ENCODE measurements around the gene DBF4. TPM values are rescaled to one million over a fixed set of nuclear protein-coding genes. Genes with fewer than 3 reads are reported as not detected.
A peak's percentile ranks its signal among the peaks of the same experiment; 100 is the strongest.
"Not testable (repeated sequence)": the region's sequence is repeated elsewhere in the genome, so short reads cannot be mapped to it uniquely, and the experiment has no call there.

Gene DBF4
- total and polyA plus RNA-seq, 2 of the 13 experiments (the other 11 are each of a cell fraction or from before 2014, with no cell fraction given) = 5.0 to 64.4 TPM

DNA sequence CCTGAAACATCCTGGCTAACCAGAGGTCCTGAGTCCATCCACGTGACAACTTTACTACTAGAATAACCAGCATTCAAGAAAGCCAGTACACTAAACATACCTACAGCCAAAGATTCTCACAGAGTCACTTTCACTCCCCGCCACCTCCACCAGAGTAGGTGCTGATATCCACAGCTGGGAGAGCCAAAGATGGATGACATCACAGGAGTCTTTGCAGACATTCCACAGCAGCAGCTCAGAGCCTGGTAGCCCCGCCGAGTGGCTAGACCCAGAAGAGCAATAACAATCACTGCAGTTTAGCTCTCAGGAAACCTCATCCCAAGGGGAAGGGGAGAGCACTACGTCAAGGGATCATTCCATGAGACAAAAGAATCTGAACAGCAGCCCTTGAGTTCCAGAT, 44.3 kb downstream of the DBF4 start:
- Histone ChIP-seq H3K27ac (ENCODE audit: extremely low read length, insufficient read depth, low read length) (no peak overlapping the region), H3K4me1 (ENCODE audit: insufficient read depth, low read length) (no peaks in the 10 kb centered on the region), H4K20me1 (ENCODE audit: insufficient read depth, low read length) (no peaks in the 10 kb centered on the region), H3K36me3 (replicated peaks in 1 of 2; ENCODE audit: control insufficient read depth in 1 of 2, insufficient read depth in 2 of 2, low read length in 2 of 2) (no peaks in the 10 kb centered on the region), H3K4me2 (ENCODE audit: low read depth, low read length) (no peak overlapping the region), H3K4me3 (replicated peaks in 1 of 3; ENCODE audit: insufficient read depth in 1 of 3, low read depth in 2 of 3, low read length in 3 of 3) (no peak overlapping the region), H2AFZ (ENCODE audit: low read length) (no peak overlapping the region), H3K79me2 (ENCODE audit: insufficient read depth, low read length) (no peaks in the 10 kb centered on the region), H3K27me3 (ENCODE audit: control insufficient read depth in 1 of 2, insufficient read depth in 2 of 2, low read length in 2 of 2) (peaks cover 0 to 3% of the 10 kb centered on the region in 2 experiments; a peak in 1 of 5 replicates), H3K9ac (ENCODE audit: insufficient read depth, low read depth, low read length) (no peak overlapping the region), H3K9me3 (ENCODE audit: low read length) (no peaks in the 10 kb centered on the region)
- FAIRE-seq = no peak
- no TSS peak for BruUV-seq (replicated peaks)
- POLR2A ChIA-PET = no interaction called here
- DNase-seq (ENCODE audit: low spot score) = no peak
- TF ChIP-seq ARID2 (CRISPR knock-in tag; IDR thresholded peaks at IDR 0.05; ENCODE audit: borderline replicate concordance) (no peak), ZMYM2 (CRISPR knock-in tag; IDR thresholded peaks at IDR 0.05) (no peak), ZNF121 (CRISPR knock-in tag; IDR thresholded peaks at IDR 0.05) (no peak), ZIK1 (CRISPR knock-in tag; IDR thresholded peaks at IDR 0.05; ENCODE audit: borderline replicate concordance, low read depth) (no peak), POLR2AphosphoS2 (IDR thresholded peaks at IDR 0.05; ENCODE audit: low read depth, low read length) (no peak), TCF12 (IDR thresholded peaks at IDR 0.05) (no peak), TCF12 (CRISPR knock-in tag; IDR thresholded peaks at IDR 0.05) (no peak), ZNF326 (CRISPR knock-in tag; IDR thresholded peaks at IDR 0.05; ENCODE audit: borderline replicate concordance) (no peak)
- TF ChIP-seq, protein P1, sequence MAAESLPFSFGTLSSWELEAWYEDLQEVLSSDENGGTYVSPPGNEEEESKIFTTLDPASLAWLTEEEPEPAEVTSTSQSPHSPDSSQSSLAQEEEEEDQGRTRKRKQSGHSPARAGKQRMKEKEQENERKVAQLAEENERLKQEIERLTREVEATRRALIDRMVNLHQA (CRISPR knock-in tag; IDR thresholded peaks at IDR 0.05) = no peak
- TF ChIP-seq, protein P2, sequence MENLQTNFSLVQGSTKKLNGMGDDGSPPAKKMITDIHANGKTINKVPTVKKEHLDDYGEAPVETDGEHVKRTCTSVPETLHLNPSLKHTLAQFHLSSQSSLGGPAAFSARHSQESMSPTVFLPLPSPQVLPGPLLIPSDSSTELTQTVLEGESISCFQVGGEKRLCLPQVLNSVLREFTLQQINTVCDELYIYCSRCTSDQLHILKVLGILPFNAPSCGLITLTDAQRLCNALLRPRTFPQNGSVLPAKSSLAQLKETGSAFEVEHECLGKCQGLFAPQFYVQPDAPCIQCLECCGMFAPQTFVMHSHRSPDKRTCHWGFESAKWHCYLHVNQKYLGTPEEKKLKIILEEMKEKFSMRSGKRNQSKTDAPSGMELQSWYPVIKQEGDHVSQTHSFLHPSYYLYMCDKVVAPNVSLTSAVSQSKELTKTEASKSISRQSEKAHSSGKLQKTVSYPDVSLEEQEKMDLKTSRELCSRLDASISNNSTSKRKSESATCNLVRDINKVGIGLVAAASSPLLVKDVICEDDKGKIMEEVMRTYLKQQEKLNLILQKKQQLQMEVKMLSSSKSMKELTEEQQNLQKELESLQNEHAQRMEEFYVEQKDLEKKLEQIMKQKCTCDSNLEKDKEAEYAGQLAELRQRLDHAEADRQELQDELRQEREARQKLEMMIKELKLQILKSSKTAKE (CRISPR knock-in tag; IDR thresholded peaks at IDR 0.05; ENCODE audit: borderline replicate concordance) = no peak
- CTCF ChIA-PET (ENCODE audit: low intra/inter-chr PET ratio, low total read pairs) = no interaction called here
- intact Hi-C loops (cut with micrococcal nuclease; ENCODE audit: unreplicated experiment) (no loop called here), in situ Hi-C loops (cut with HindIII; ENCODE audit: extremely low pct_ligation_motif_present, low pct_unique_long_range_greater_than_20kb) (no loop called here)
- peak; percentile 26; the same call in 1 of the 3 replicates for ATAC-seq
- WGBS (ENCODE audit: low lambda C conversion rate) = 49% methylated on average over 5 of the region's 5 CpGs

DNA sequence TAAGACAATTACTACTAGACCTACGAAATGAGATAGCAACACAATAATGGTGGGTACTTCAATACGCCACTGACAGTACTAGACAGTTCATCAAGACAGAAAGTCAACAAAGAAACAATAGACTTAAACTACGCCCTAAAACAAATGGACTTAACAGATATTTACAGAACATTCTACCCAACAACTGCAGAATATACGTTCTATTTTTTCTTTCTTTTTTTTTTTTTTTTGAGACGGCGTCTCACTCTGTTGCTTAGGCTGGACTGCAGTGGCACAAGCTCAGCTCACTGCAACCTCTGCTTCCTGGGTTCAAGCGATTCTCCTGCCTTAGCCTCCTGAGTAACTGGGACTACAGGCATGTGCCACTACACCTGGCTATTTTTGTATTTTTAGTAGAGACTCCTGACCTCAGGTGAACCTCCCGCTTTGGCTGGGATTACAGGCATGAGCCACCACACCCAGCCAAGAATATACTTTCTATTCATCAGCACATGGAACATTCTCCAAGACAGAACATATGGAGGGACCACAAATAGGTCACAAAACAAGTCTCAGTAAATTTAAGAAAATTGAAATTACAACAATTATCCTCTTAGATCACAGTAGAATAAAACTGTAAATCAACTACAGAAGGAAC, 46.6 kb downstream of the DBF4 start:
- H3K4me3 ChIP-seq (replicated peaks in 1 of 3; ENCODE audit: insufficient read depth in 1 of 3, low read depth in 2 of 3, low read length in 3 of 3); H4K20me1 ChIP-seq (ENCODE audit: insufficient read depth, low read length); CTCF ChIA-PET (ENCODE audit: low intra/inter-chr PET ratio, low total read pairs); FAIRE-seq; H3K4me2 ChIP-seq (ENCODE audit: low read depth, low read length); DNase-seq (ENCODE audit: low spot score); H3K27ac ChIP-seq (ENCODE audit: extremely low read length, insufficient read depth, low read length); H2AFZ ChIP-seq (ENCODE audit: low read length); intact Hi-C loops (cut with micrococcal nuclease; ENCODE audit: unreplicated experiment); H3K9me3 ChIP-seq (ENCODE audit: low read length); POLR2A ChIA-PET; BruUV-seq (replicated peaks); H3K9ac ChIP-seq (ENCODE audit: insufficient read depth, low read depth, low read length); H3K79me2 ChIP-seq (ENCODE audit: insufficient read depth, low read length); in situ Hi-C loops (cut with HindIII; ENCODE audit: extremely low pct_ligation_motif_present, low pct_unique_long_range_greater_than_20kb); H3K27me3 ChIP-seq (ENCODE audit: control insufficient read depth in 1 of 2, insufficient read depth in 2 of 2, low read length in 2 of 2); H3K36me3 ChIP-seq (replicated peaks in 1 of 2; ENCODE audit: control insufficient read depth in 1 of 2, insufficient read depth in 2 of 2, low read length in 2 of 2); ATAC-seq: not testable (repeated sequence)
- peaks cover 11% of the 10 kb centered on the region for H3K4me1 ChIP-seq (ENCODE audit: insufficient read depth, low read length)
- WGBS (ENCODE audit: low lambda C conversion rate) = 51% methylated on average over 8 of the region's 8 CpGs
